HG03521 (cell line): ENCODE data around the gene NKX2-3.

ENCODE experiments used
- ATAC-seq: cut with Tn5 transposase; IDR thresholded peaks from one replicate; pipeline ENCODE4 v1.9.1; 2021; ENCODE audit warnings: mild to moderate bottlenecking, moderate library complexity; ENCODE audit not compliant: unreplicated experiment

The NKX2-3 gene

GRCh38 chr10:99525897-99526296, 6.8 kb upstream of the NKX2-3 start:
- no peak for ATAC-seq

GRCh38 chr10:99526861-99527504, 5.8 kb upstream of the NKX2-3 start:
- ATAC-seq, result no peak

- ATAC-seq, result no peak
Measured at GRCh38 chr10:99527526-99528493, 4.9 kb upstream of the NKX2-3 start.

GRCh38 chr10:99528494-99529441, 4.0 kb upstream of the NKX2-3 start:
- no peak for ATAC-seq

GRCh38 chr10:99529591-99530107, 3.1 kb upstream of the NKX2-3 start:
- ATAC-seq, result no peak

- no peak for ATAC-seq
Measured at GRCh38 chr10:99530108-99531025, 2.4 kb upstream of the NKX2-3 start.

GRCh38 chr10:99531026-99531695, 1.6 kb upstream of the NKX2-3 start:
- ATAC-seq, result no peak

- ATAC-seq, result no peak
Measured at GRCh38 chr10:99531696-99532593, 797 bp upstream of the NKX2-3 start.

GRCh38 chr10:99533496-99534449, 1.0 kb downstream of the NKX2-3 start:
- ATAC-seq, result no peak

- ATAC-seq, result no peak
Measured at GRCh38 chr10:99534450-99534938, 1.8 kb downstream of the NKX2-3 start.

GRCh38 chr10:99534939-99535763, 2.4 kb downstream of the NKX2-3 start:
- no peak for ATAC-seq

GRCh38 chr10:99535764-99536337, 3.1 kb downstream of the NKX2-3 start:
- ATAC-seq, result no peak

- ATAC-seq, result no peak
Measured at GRCh38 chr10:99536338-99537085, 3.8 kb downstream of the NKX2-3 start.

GRCh38 chr10:99537086-99537988, 4.6 kb downstream of the NKX2-3 start:
- ATAC-seq, result no peak
